Measurements from ENCODE around the gene KLHL36. TPM values are rescaled to one million over a fixed set of nuclear protein-coding genes. Genes with fewer than 3 reads are reported as not detected.
A peak's percentile ranks its signal among the peaks of the same experiment; 100 is the strongest.

KLHL36 gene
- total RNA-seq, 5 donors from 2014 or later (not counting 1 experiment from before 2014, with no cell fraction given), result 96.1 to 135 (median 127) TPM

DNA sequence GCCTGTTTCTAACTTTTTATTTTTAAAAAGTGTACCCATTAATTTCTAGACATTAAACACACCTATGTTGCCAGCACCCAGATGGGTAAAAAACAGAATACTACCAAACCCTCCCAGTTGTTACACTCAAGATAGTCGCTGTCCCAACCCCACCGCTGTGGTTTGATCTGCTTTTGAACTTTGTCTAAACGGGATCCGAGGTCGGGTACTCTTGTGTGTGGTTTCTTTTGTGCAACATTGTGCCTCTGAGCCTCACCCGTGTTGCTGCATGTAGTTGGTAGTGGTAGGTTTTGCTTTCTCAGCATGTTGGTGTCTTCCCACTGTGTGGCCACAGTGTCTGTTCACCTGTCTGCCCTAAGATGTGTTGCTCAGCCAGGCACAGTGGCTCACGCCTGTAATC, 4.3 kb downstream of the KLHL36 start:
- Histone ChIP-seq H3K9me3 (no peaks in the 10 kb centered on the region), H3K36me3 (ENCODE audit: control insufficient read depth in 2 of 2, extremely low read depth in 1 of 2, insufficient read depth in 1 of 2, low read length in 1 of 2) (peaks cover 14 to 45% of the 10 kb centered on the region in 2 donors), H3K4me3 (ENCODE audit: control insufficient read depth in 1 of 2, extremely low read depth in 1 of 2, low read length in 1 of 2) (peak overlapping the region in 1 of 2 donors; percentile 32), H3K27ac (ENCODE audit: low read length) (peak overlapping the region; percentile 52), H3K4me1 (ENCODE audit: control insufficient read depth in 1 of 2, extremely low read depth in 1 of 2, insufficient read depth in 2 of 2, low read length in 2 of 2) (peaks cover 14 to 78% of the 10 kb centered on the region in 2 experiments), H3K27me3 (replicated peaks in 1 of 2; ENCODE audit: control insufficient read depth in 2 of 2, extremely low read depth in 1 of 2, insufficient read depth in 2 of 2, low read length in 1 of 2) (no peaks in the 10 kb centered on the region)
- CTCF ChIA-PET, result no interaction called here
- peak in 34 of 35 experiments; percentile 17 to 68 (median 46) for DNase-seq
- peak; percentile 36 to 68 (median 54) for ATAC-seq (replicated peaks in 1 of 4)
- Mint-ChIP-seq H3K4me3 (peak overlapping the region; percentile 21 to 77 (median 43)), H3K27ac (peak overlapping the region; percentile 82 to 84), H3K27me3 (no peaks in the 10 kb centered on the region), H3K36me3 (peaks cover 30% of the 10 kb centered on the region), H3K9me3 (no peaks in the 10 kb centered on the region), H3K4me1 (peaks cover 68 to 82% (median 79%) of the 10 kb centered on the region in 3 donors)
- WGBS (ENCODE audit: insufficient coverage), result 57% methylated on average over 1 of the region's 7 CpGs
- POLR2A ChIA-PET, result no interaction called here

DNA sequence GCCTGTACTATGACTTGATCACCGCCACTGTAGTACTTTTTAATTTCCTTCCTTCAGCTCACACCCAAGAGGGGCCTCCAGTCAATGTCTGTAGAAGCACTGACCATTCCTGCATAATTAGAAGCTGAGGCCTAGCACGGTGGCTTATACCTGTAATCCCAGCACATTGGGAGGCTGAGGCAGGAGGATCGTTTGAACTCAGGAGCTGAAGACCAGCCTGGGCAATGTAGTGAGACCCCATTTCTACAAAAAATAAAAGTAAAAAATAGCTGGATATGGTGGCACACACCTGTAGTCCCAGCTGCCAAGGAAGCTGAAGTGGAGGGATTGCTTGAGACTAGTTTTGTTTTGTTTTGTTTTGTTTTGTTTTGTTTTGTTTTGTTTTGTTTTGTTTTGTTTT, 5.9 kb downstream of the KLHL36 start:
- POLR2A ChIA-PET, result interaction anchor here in 1 of 2 donors (0.6 kb wide), 1 partner anchor 14 kb away, joined by 6 read pairs; no protein-coding TSS in a partner anchor

DNA sequence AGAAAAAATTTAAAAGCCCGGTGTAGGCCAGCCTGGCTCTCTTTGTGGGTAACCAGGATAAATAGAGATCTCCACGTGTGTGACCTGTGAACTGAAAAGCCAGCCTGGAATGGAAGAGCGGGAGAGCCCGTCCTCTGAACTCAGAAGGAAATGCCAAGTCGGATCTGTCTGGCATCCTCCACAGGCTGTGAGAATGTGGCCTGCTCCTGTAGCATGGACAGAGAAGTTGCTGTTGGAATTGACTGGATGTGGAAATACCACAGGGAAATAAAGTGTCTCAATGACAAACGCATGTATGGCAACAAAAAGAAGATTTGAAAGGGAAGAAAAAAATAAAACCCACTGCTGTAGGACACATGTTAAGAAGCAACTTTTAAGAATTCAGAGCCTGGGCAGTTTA, 6.7 kb downstream of the KLHL36 start:
- peaks cover 63 to 86% (median 85%) of the 10 kb centered on the region in 3 donors for H3K4me1 Mint-ChIP-seq
- H3K27me3 Mint-ChIP-seq, result no peaks in the 10 kb centered on the region
- H3K27me3 ChIP-seq (replicated peaks in 1 of 2; ENCODE audit: control insufficient read depth in 2 of 2, extremely low read depth in 1 of 2, insufficient read depth in 2 of 2, low read length in 1 of 2), result no peaks in the 10 kb centered on the region
- no peak overlapping the region for H3K4me3 ChIP-seq (ENCODE audit: control insufficient read depth in 1 of 2, extremely low read depth in 1 of 2, low read length in 1 of 2)
- ChIA-PET POLR2A (interaction anchor here in 1 of 2 donors (1.0 kb wide), 1 partner anchor 41 kb away, joined by 3 read pairs; no protein-coding TSS in a partner anchor), CTCF (interaction anchor here (0.9 to 1.4 kb wide), 2 partner anchors 18 to 81 kb away, joined by 5 to 8 read pairs; no protein-coding TSS in a partner anchor)
- H3K4me3 Mint-ChIP-seq, result peak overlapping the region in 1 of 3 donors; percentile 77
- no peak for DNase-seq
- WGBS (ENCODE audit: insufficient coverage), result 78% methylated on average over 6 of the region's 6 CpGs
- H3K27ac ChIP-seq (ENCODE audit: low read length), result no peak overlapping the region
- H3K36me3 Mint-ChIP-seq, result peaks cover 47% of the 10 kb centered on the region
- no peaks in the 10 kb centered on the region for H3K9me3 ChIP-seq
- peaks cover 12 to 79% of the 10 kb centered on the region in 2 experiments for H3K4me1 ChIP-seq (ENCODE audit: control insufficient read depth in 1 of 2, extremely low read depth in 1 of 2, insufficient read depth in 2 of 2, low read length in 2 of 2)
- no peaks in the 10 kb centered on the region for H3K9me3 Mint-ChIP-seq
- ATAC-seq (replicated peaks in 1 of 4), result no peak
- H3K27ac Mint-ChIP-seq, result peak overlapping the region; percentile 16 to 73
- peaks cover 18 to 67% of the 10 kb centered on the region in 2 donors for H3K36me3 ChIP-seq (ENCODE audit: control insufficient read depth in 2 of 2, extremely low read depth in 1 of 2, insufficient read depth in 1 of 2, low read length in 1 of 2)

More for the DNA sequence above, 5.9 kb downstream of the KLHL36 start:
- peaks cover 43% of the 10 kb centered on the region for H3K36me3 Mint-ChIP-seq
- peak overlapping the region in 1 of 3 donors; percentile 77 for H3K4me3 Mint-ChIP-seq
- CTCF ChIA-PET, result interaction anchor here in 1 of 2 donors (0.9 kb wide), 1 partner anchor 81 kb away, joined by 5 read pairs; no protein-coding TSS in a partner anchor
- peaks cover 65 to 90% (median 90%) of the 10 kb centered on the region in 3 donors for H3K4me1 Mint-ChIP-seq
- Histone ChIP-seq H3K27me3 (replicated peaks in 1 of 2; ENCODE audit: control insufficient read depth in 2 of 2, extremely low read depth in 1 of 2, insufficient read depth in 2 of 2, low read length in 1 of 2) (no peaks in the 10 kb centered on the region), H3K4me1 (ENCODE audit: control insufficient read depth in 1 of 2, extremely low read depth in 1 of 2, insufficient read depth in 2 of 2, low read length in 2 of 2) (peaks cover 14 to 83% of the 10 kb centered on the region in 2 experiments), H3K27ac (ENCODE audit: low read length) (no peak overlapping the region), H3K36me3 (ENCODE audit: control insufficient read depth in 2 of 2, extremely low read depth in 1 of 2, insufficient read depth in 1 of 2, low read length in 1 of 2) (peaks cover 14 to 60% of the 10 kb centered on the region in 2 donors), H3K9me3 (no peaks in the 10 kb centered on the region), H3K4me3 (ENCODE audit: control insufficient read depth in 1 of 2, extremely low read depth in 1 of 2, low read length in 1 of 2) (no peak overlapping the region)
- no peaks in the 10 kb centered on the region for H3K9me3 Mint-ChIP-seq
- no peaks in the 10 kb centered on the region for H3K27me3 Mint-ChIP-seq
- WGBS (ENCODE audit: insufficient coverage), result 100% methylated on average over 1 of the region's 3 CpGs
- DNase-seq (no peak), ATAC-seq (replicated peaks in 1 of 4) (no peak)
- H3K27ac Mint-ChIP-seq, result peak overlapping the region in 1 of 2 donors; percentile 31

DNA sequence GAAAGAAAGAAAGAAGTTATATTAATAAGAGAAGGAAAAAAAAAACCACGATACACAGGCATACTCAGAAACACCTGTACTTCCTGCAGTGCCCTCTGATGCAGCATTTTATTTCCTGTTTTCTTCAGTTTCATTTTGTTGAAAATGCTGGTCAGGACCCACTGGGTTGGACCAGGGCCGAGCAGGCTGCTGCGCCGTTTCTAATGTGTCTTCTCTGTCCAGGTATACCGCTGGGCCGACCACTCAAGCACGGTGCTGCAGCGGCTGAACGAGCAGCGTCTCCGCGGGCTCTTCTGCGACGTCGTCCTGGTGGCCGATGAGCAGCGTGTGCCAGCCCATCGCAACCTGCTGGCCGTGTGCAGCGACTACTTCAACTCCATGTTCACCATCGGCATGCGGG, 8.3 kb downstream of the KLHL36 start:
- H3K27me3 Mint-ChIP-seq, result no peaks in the 10 kb centered on the region
- ATAC-seq (replicated peaks in 1 of 4), result peak in 1 of 4 experiments; percentile 36
- peaks cover 47% of the 10 kb centered on the region for H3K36me3 Mint-ChIP-seq
- H3K9me3 ChIP-seq, result no peaks in the 10 kb centered on the region
- H3K27ac ChIP-seq (ENCODE audit: low read length), result no peak overlapping the region
- H3K27me3 ChIP-seq (replicated peaks in 1 of 2; ENCODE audit: control insufficient read depth in 2 of 2, extremely low read depth in 1 of 2, insufficient read depth in 2 of 2, low read length in 1 of 2), result no peaks in the 10 kb centered on the region
- peaks cover 11 to 74% of the 10 kb centered on the region in 2 experiments for H3K4me1 ChIP-seq (ENCODE audit: control insufficient read depth in 1 of 2, extremely low read depth in 1 of 2, insufficient read depth in 2 of 2, low read length in 2 of 2)
- H3K4me3 ChIP-seq (ENCODE audit: control insufficient read depth in 1 of 2, extremely low read depth in 1 of 2, low read length in 1 of 2), result no peak overlapping the region
- WGBS (ENCODE audit: insufficient coverage), result 90% methylated on average over 21 of the region's 22 CpGs
- POLR2A ChIA-PET, result no interaction called here
- peaks cover 19 to 69% of the 10 kb centered on the region in 2 donors for H3K36me3 ChIP-seq (ENCODE audit: control insufficient read depth in 2 of 2, extremely low read depth in 1 of 2, insufficient read depth in 1 of 2, low read length in 1 of 2)
- H3K4me1 Mint-ChIP-seq, result peaks cover 53 to 81% (median 78%) of the 10 kb centered on the region in 3 donors
- CTCF ChIA-PET, result interaction anchor here (0.7 to 1.4 kb wide), 2 partner anchors 15 to 16 kb away, joined by 8 read pairs; no protein-coding TSS in a partner anchor
- peak in 1 of 35 experiments; percentile 18 for DNase-seq
- peak overlapping the region; percentile 72 to 79 for H3K27ac Mint-ChIP-seq
- peak overlapping the region in 2 of 3 donors; percentile 41 to 69 for H3K4me3 Mint-ChIP-seq
- H3K9me3 Mint-ChIP-seq, result no peaks in the 10 kb centered on the region

DNA sequence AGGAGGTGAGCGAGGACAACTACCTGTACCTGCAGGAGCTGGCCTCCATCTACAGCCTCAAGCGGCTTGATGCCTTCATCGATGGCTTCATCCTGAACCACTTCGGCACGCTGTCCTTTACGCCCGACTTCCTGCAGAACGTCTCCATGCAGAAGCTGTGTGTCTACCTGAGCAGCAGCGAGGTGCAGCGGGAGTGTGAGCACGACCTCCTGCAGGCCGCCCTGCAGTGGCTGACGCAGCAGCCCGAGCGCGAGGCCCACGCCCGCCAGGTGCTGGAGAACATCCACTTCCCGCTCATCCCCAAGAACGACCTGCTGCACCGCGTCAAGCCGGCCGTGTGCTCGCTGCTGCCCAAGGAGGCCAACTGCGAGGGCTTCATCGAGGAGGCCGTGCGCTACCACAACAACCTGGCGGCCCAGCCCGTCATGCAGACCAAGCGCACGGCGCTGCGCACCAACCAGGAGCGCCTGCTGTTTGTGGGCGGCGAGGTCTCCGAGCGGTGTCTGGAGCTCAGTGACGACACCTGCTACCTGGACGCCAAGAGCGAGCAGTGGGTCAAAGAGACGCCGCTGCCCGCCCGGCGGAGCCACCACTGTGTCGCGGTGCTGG, 9.0 kb downstream of the KLHL36 start:
- H3K36me3 Mint-ChIP-seq, result peaks cover 54% of the 10 kb centered on the region
- Histone ChIP-seq H3K27me3 (replicated peaks in 1 of 2; ENCODE audit: control insufficient read depth in 2 of 2, extremely low read depth in 1 of 2, insufficient read depth in 2 of 2, low read length in 1 of 2) (no peaks in the 10 kb centered on the region), H3K9me3 (no peaks in the 10 kb centered on the region), H3K36me3 (ENCODE audit: control insufficient read depth in 2 of 2, extremely low read depth in 1 of 2, insufficient read depth in 1 of 2, low read length in 1 of 2) (peaks cover 22 to 70% of the 10 kb centered on the region in 2 donors), H3K4me1 (ENCODE audit: control insufficient read depth in 1 of 2, extremely low read depth in 1 of 2, insufficient read depth in 2 of 2, low read length in 2 of 2) (peaks cover 7 to 68% of the 10 kb centered on the region in 2 experiments), H3K4me3 (ENCODE audit: control insufficient read depth in 1 of 2, extremely low read depth in 1 of 2, low read length in 1 of 2) (no peak overlapping the region), H3K27ac (ENCODE audit: low read length) (no peak overlapping the region)
- peak overlapping the region in 1 of 3 donors; percentile 69 for H3K4me3 Mint-ChIP-seq
- H3K4me1 Mint-ChIP-seq, result peaks cover 46 to 74% (median 71%) of the 10 kb centered on the region in 3 donors
- no peaks in the 10 kb centered on the region for H3K27me3 Mint-ChIP-seq
- CTCF ChIA-PET, result interaction anchor here in 1 of 2 donors (0.6 kb wide), 1 partner anchor 106 kb away, joined by 4 read pairs; no protein-coding TSS in a partner anchor
- 97% methylated on average over 50 of the region's 50 CpGs for WGBS (ENCODE audit: insufficient coverage)
- peak overlapping the region; percentile 72 to 79 for H3K27ac Mint-ChIP-seq
- ATAC-seq (replicated peaks in 1 of 4) (no peak), DNase-seq (no peak)
- H3K9me3 Mint-ChIP-seq, result no peaks in the 10 kb centered on the region
- POLR2A ChIA-PET, result no interaction called here

DNA sequence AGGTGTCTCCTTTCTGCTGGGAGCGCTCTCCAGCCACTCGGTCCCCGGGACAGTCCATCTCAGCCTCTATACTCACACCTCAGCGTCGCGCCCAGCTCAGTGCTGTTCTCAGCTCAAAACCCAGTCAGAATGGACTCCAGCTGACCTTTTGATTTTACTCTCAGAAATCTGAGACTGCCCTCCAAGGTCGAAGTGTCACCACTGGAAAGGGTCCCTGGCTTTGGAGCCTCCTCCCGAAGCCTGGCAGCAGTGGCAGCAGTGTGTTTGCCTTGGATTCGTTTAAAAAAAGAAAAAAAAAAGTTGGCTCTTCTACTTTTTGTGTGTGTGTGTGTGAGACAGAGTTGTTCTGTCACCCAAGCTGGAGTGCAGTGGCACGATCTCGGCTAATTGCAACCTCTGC, 10.4 kb downstream of the KLHL36 start:
- Histone ChIP-seq H3K27ac (ENCODE audit: low read length) (no peak overlapping the region), H3K27me3 (replicated peaks in 1 of 2; ENCODE audit: control insufficient read depth in 2 of 2, extremely low read depth in 1 of 2, insufficient read depth in 2 of 2, low read length in 1 of 2) (no peaks in the 10 kb centered on the region), H3K4me3 (ENCODE audit: control insufficient read depth in 1 of 2, extremely low read depth in 1 of 2, low read length in 1 of 2) (no peak overlapping the region), H3K4me1 (ENCODE audit: control insufficient read depth in 1 of 2, extremely low read depth in 1 of 2, insufficient read depth in 2 of 2, low read length in 2 of 2) (peaks cover 3 to 55% of the 10 kb centered on the region in 2 experiments), H3K36me3 (ENCODE audit: control insufficient read depth in 2 of 2, extremely low read depth in 1 of 2, insufficient read depth in 1 of 2, low read length in 1 of 2) (peaks cover 23 to 79% of the 10 kb centered on the region in 2 donors), H3K9me3 (no peaks in the 10 kb centered on the region)
- CTCF ChIA-PET, result interaction anchor here (0.6 to 1.5 kb wide), 4 partner anchors 14 to 149 kb away, joined by 3 to 6 read pairs (median 3); no protein-coding TSS in a partner anchor
- no peak for ATAC-seq (replicated peaks in 1 of 4)
- Mint-ChIP-seq H3K27ac (peak overlapping the region in 1 of 2 donors; percentile 48), H3K9me3 (no peaks in the 10 kb centered on the region), H3K36me3 (peaks cover 64% of the 10 kb centered on the region), H3K27me3 (no peaks in the 10 kb centered on the region), H3K4me1 (peaks cover 34 to 62% (median 60%) of the 10 kb centered on the region in 3 donors), H3K4me3 (no peak overlapping the region)
- POLR2A ChIA-PET, result no interaction called here
- no peak for DNase-seq
- 87% methylated on average over 8 of the region's 11 CpGs for WGBS (ENCODE audit: insufficient coverage)
